HG03442 (cell line): ENCODE measurements around the gene PIAS3.
A peak's percentile ranks its signal among the peaks of the same experiment; 100 is the strongest.
"Not testable (repeated sequence)": the region's sequence is repeated elsewhere in the genome, so short reads cannot be mapped to it uniquely, and the experiment has no call there.

Source experiments
- ATAC-seq: cut with Tn5 transposase; IDR thresholded peaks from one replicate; pipeline ENCODE4 v1.9.1; 2021; ENCODE audit warnings: mild to moderate bottlenecking, moderate library complexity; ENCODE audit not compliant: unreplicated experiment

Gene PIAS3

DNA sequence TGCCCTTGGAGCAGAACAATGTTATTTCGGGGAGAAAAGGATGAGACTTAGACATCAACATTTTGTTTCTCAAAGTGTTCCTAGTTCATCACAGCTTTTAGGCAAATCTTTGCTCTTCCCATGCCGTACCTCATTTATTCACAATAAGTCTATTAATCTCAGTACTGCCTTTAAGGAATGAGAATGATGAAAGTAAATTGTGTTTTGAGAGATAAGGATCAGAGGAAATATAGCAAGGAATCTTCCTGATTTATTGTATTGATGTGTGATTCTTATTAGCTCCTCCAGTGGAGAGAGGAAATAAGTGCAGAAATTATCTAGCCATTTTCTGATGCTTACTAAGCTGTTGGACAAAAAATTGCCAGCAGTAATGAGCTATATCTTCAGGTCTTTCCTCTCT is 32.9 kb downstream of the PIAS3 start:
- no peak for ATAC-seq

DNA sequence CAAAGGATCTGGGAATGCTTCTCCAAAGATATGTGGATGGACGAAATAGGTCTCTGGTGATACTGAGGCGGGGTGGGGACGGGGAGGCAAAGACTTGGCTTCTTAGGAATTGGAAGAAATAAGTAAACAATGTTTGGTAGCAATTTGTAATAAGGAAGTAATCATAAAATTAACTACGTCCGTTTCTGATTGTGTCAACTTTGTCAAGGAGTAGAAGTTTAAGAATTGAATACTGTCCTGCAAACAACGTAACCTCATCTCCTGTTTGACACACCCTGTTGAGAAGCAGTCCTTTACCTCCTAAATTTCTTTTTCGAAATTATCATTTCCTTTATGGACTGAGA is 34.4 kb downstream of the PIAS3 start:
- no peak for ATAC-seq

DNA sequence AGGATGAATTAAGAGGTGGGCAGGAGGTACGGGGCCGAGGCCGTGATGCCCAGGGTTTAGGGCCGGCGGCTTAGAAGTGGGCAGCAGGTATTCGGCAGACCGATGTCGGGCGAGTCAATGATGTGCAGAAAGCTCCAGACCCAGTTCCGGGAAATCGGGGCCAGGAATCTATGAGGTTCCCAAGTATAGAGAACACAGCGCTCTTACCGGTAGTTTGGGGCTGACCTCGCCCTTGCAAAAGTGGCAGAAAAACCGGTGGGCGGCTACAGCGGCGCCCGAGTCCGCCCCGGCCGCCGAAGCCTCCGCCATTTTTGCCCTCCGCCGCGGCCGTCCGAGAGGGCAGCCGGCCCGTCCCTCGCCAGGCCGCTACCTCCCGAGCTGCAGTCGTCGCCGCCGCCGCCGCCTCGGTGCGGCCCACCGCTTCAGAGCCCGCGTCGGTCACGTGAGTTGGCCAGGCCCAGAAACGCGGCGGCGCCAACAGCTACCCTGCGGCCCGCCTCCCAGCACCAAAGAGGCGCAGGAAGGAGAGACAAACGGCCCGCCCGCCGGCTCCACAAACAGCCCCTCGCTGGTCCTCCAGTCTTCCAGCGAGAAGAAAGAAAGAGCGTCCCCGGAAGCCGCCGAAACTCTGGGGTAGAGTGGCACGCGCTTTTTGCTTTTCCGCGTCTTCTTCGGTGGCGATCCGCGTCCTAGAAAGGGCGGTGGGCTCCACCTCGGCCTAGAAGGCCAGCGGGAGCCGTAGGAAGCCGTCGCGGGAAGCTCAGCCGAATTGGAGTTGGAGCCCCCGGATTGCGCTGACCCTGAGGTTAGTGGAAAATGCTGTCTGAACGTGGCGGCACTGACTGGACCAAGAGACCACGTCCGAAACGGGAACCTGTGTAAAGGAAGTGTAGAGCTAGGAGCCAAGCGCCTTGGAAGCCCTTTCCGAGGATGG is 35.0 kb downstream of the PIAS3 start, which contains the start of the genes POLR3C and RNF115:
Gene POLR3C, plus strand, starts transcription at position 636 of the 934 bp plus-strand sequence. CDS start 1,577 bp downstream, outside the sequence.
Gene RNF115, minus strand, starts transcription at position 531 of the 934 bp plus-strand sequence. Its CDS starts 222 bp downstream, at position 309.
- ATAC-seq, result peak; percentile 92

DNA sequence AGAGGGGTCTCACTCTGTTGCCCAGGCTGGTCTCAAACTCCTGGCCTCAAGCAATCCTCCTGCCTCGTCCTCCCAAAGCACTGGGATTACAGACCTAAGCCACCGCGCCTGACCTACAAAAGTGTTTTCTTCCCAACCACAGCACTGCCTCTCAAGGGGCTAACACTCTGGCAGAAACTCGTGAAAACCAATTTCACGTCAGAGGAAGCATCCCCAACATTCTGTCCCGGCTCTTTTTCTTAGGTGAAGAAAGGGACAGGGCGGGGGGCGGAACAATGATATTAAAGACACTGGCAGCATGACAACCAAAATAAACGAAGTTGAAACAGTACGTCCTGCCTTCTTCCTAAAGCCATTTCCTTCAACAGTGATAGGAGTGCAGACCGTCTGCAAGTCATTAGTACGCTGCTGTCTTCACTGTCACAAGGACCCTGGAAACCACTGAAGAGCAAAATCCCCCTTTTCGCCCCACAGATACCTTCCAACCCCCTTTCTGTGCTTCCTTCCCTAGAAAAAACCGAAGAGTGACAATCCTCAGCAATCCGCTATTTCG is 36.0 kb downstream of the PIAS3 start:
- not testable (repeated sequence) for ATAC-seq

DNA sequence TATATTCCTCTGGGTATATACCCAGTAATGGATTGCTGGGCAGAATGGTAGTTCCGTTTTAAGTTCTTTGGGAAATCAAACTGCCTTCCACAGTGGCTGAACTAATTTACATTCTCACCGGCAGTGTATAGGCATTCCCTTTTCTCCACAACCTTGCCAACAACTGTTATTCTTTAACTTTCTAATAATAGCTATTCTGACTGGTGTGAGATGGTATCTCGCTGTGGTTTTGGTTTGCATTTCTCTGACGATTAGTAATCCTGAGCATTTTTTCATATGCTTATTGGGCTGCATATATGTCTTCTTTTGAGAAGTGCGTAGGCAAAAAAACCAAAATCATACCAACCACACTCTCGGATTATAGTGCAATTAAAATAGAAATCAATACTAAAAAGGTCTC is 40.8 kb downstream of the PIAS3 start:
- not testable (repeated sequence) for ATAC-seq

DNA sequence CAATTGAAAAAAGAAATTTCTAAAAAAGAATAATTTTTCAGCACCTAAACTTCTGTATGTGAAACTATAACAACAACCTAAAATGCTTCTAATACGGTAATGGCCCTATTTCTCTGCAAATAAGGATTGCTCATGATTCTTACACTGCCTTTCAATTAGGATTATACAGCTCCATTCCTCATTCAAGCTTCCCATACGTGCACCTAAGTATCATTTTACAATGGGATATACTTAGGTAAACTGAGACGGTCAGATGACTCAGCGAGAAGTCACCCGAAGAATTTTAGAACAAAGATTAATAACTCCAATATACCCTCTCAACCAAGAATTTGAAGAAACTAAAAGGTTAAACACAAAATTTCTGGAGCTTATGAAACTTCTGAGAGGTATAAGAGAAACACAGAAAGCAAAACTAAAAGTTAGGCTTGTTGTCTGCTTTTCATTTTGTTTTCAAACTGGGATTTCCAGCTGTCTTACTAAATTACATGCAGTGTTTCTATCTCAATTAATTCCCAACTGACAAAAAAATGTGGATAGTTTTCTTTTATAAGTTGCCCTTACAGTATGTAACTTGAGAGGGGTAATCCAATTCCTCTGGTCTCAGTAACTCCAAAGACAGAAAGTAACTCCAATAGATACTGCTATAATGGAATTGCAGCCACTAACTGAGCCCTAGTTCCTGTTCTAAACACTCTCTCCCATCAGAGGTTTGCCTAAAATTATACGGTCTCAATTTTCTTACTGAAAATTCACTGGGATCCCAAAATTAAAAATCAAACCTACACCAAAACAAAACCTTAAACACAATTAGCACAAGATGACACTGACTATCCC is 45.7 kb downstream of the PIAS3 start:
- ATAC-seq, result not testable (repeated sequence)

DNA sequence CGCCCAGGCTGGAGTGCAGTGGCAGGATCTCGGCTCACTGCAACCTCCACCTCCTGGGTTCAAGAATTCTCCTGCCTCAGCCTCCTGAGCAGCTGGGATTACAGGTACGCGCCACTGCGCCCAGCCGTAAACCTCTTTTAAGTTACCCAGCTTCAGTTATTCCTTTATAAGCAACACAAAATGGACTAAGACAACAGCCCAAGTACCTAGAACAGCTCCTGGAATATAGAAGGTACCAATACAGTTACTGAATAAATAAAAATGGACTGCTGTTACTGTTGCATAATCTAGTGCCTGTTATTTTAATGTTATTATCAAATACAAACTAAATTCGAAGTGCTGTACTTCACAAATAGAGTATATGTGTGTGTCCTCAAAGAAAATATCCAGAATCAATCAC is 52.0 kb downstream of the PIAS3 start:
- no peak for ATAC-seq

DNA sequence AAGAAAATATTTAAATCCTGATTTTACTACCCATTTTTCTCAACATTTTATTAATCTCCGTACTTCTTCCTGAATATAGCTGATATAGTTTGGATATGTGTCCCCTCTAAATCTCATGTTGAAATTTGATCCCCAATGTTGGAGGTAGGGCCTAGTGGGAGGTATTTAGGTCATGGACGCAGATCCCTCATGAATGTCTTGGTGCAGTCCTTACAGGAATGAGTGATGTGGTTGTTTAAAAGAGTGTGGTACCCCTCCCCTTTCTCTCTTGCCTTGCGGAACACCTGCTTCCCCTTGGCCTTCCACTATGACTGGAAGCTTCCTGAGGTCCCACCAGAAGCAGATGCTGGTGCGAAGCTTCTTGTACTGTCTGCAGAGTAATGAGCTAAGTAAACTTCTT is 52.5 kb downstream of the PIAS3 start:
- no peak for ATAC-seq

DNA sequence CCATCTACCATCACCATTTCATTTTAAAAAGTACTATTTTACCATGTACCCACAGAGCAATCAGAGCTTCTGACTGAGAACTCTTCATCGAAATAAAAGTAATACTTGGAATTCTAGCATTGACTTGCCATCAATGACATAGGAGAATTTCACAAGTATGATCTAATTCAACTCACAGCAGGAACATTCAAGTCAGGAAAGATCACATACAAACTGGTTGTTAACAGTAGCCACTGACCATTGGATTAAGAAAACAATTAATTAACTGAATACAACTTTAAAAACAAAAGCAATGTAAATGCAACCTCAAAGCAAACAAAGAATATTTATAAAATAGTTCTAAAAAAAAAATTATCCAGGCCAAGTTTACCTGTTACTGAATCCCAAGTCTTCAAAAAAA is 53.8 kb downstream of the PIAS3 start:
- ATAC-seq, result no peak

DNA sequence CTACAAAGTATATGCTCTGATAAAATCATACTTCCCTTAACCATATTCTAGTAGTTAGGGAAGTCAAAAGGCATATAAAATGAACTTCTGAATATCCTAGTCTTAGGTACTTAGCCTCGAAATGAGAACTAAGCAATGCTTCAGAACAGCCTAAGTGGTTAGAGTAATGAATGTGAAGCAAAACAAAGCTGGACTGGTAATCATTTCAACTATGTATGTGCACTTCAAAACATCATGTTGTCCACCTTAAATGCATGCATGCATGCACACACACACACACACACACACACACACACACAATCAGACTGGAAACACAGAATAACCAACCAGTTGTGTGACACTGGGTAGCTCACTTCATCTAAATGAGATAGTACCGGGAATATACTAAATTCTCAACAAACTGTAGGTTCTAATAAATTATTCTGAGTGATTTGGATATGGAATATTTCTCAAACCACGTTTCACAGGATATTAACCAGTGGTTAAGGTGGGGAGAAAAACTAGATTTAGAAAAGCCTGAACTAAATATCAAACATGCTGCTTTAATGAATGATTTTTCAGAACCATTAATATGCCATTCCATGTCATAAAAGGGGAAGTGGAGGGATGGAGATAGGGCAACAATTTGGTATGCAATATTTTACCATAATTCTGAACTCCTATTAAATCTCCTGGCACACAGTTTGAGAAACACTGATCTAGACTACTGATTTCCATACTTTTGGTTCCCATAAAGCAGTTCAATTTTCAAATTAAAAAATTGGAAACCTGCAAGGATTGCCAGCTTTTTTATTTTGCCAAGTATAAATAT is 54.4 kb downstream of the PIAS3 start:
- ATAC-seq, result no peak

DNA sequence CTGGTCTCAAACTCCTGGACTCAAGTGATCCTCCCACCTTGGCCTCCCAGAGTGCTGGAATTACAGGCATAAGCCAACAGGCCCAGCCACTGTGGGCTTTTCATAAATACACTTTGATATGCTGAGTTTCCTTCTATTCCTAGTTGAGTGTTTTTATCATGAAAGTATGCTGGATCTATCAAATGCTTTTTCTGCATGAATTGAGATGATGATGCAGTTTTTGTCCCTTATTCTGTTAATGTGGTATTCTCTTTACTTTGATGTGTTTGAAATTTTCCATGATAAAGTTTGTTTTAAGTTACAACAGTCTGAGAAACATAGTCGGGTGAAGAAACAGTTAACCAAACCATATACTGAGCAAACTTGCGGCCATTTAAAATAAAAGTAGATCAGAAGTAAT is 59.1 kb downstream of the PIAS3 start:
- no peak for ATAC-seq
